HepG2 (cell line): ENCODE results near the gene FAM50A. TPM values are rescaled to one million over a fixed set of nuclear protein-coding genes. Genes with fewer than 3 reads are reported as not detected.

Experiments
- ATAC-seq: fragments of 200-7000 bp; cut with Tn5 transposase; 3 replicates; pipeline ENCODE4 v1.9.1; 2020; ENCODE audit warnings: mild to moderate bottlenecking, moderate library complexity
- BruUV-seq: library from RNA; stranded (reverse); fragments of 400-500 nt; replicated peaks from 2 replicates; lab custom pipeline; 2021; lab: Mats Ljungman, UMichigan
- CTCF ChIA-PET: fragments of 300-600 bp; formaldehyde crosslinking; extraction: SDS; loops from one replicate; lab custom pipeline; 2021; ENCODE audit warnings: low total read pairs, inconsistent platforms, low intra/inter-chr PET ratio; lab: Yijun Ruan, JAX
- POLR2A ChIA-PET: fragments of 350-600 bp; sonication (Branson Sonifier 250); formaldehyde crosslinking; loops from one replicate; lab custom pipeline; 2020; ENCODE audit warnings: antibody characterized with exemption, inconsistent platforms; lab: Yijun Ruan, JAX
- DNase-seq: peaks from one replicate; pipeline ENCODE4 v3.0.0-alpha.2; 2015; ENCODE audit warnings: low spot score
- FAIRE-seq: peaks from 3 replicates; lab custom pipeline; 2011; peaks lifted over from hg19 to GRCh38; lab: Jason Lieb, UNC
- H2AFZ ChIP-seq: one replicate; pipeline ENCODE4 v1.6.1; 2011; ENCODE audit warnings: low read length, inconsistent platforms
- H3K27ac ChIP-seq: fragments of 300-600 bp; 3 replicates; pipeline ENCODE4 v1.8.0; 2011; ENCODE audit warnings: mixed run types, mild to moderate bottlenecking, mixed read lengths, low read length, inconsistent platforms; ENCODE audit not compliant: insufficient read depth; ENCODE audit errors: extremely low read length
- H3K27me3 ChIP-seq, 2 experiments: fragments of 200-600 bp in 1 of 2; 2 replicates in 1 of 2; 3 replicates in 1 of 2; pipeline versions ENCODE4 v1.6.0 to v1.8.0; 2011; ENCODE audit warnings: low read length in 2 of 2, mild to moderate bottlenecking in 2 of 2, moderate library complexity in 2 of 2, inconsistent platforms in 1 of 2; ENCODE audit not compliant: insufficient read depth in 2 of 2, control insufficient read depth in 1 of 2
- H3K36me3 ChIP-seq, 2 experiments: fragments of 200-600 bp in 1 of 2; replicated peaks in 1 of 2; 2 replicates in 1 of 2; 3 replicates in 1 of 2; pipeline versions ENCODE4 v1.5.1 to v1.8.0; 2011; ENCODE audit warnings: low read length in 2 of 2, inconsistent platforms in 1 of 2; ENCODE audit not compliant: insufficient read depth in 2 of 2, control insufficient read depth in 1 of 2
- H3K4me1 ChIP-seq: 2 replicates; pipeline ENCODE4 v1.5.1; 2012; ENCODE audit warnings: low read length, inconsistent platforms; ENCODE audit not compliant: insufficient read depth
- H3K4me2 ChIP-seq: 2 replicates; pipeline ENCODE4 v1.6.0; 2011; ENCODE audit warnings: low read depth, low read length, inconsistent platforms
- H3K4me3 ChIP-seq, 3 experiments: fragments of 200-600 bp in 1 of 3; sonication (generic), shearing (Covaris generic) in 1 of 3; replicated peaks in 1 of 3; 2 replicates each; pipeline ENCODE4 v1.5.1; 2011 to 2016; ENCODE audit warnings: low read length in 3 of 3, inconsistent platforms in 2 of 3, low read depth in 2 of 3, mild to moderate bottlenecking in 2 of 3, control low read depth in 1 of 3, mixed read lengths in 1 of 3; ENCODE audit not compliant: insufficient read depth in 1 of 3
- H3K79me2 ChIP-seq: one replicate; pipeline ENCODE4 v1.6.1; 2011; ENCODE audit warnings: low read length, inconsistent platforms; ENCODE audit not compliant: insufficient read depth
- H3K9ac ChIP-seq: 2 replicates; pipeline ENCODE4 v1.6.0; 2011; ENCODE audit warnings: mild to moderate bottlenecking, low read depth, low read length, inconsistent platforms; ENCODE audit not compliant: insufficient read depth
- H3K9me3 ChIP-seq: 2 replicates; pipeline ENCODE4 v1.5.1; 2012; ENCODE audit warnings: mild to moderate bottlenecking, low read length
- H4K20me1 ChIP-seq: 2 replicates; pipeline ENCODE4 v1.6.0; 2011; ENCODE audit warnings: inconsistent platforms, mild to moderate bottlenecking, low read length, moderate library complexity; ENCODE audit not compliant: insufficient read depth
- CENPT ChIP-seq: sonication (generic); formaldehyde crosslinking; IDR thresholded peaks from 2 replicates; pipeline ENCODE4 v1.8.0; 2022; ENCODE audit warnings: low read depth, mild to moderate bottlenecking, moderate library complexity, missing genetic modification reagents
- EED ChIP-seq: sonication (generic); formaldehyde crosslinking; IDR thresholded peaks from 2 replicates; pipeline ENCODE4 v1.5.0; 2020; ENCODE audit warnings: mild to moderate bottlenecking, missing genetic modification reagents
- ETV5 ChIP-seq: IDR thresholded peaks from 2 replicates; pipeline ENCODE4 v1.6.1; 2018; ENCODE audit warnings: missing biosample characterization, missing genetic modification reagents, inconsistent platforms, borderline replicate concordance
- KLF15 ChIP-seq: sonication (generic); formaldehyde crosslinking; IDR thresholded peaks from 2 replicates; pipeline ENCODE4 v1.8.1; 2023; ENCODE audit warnings: borderline replicate concordance, mild to moderate bottlenecking, inconsistent platforms, missing genetic modification reagents, mixed read lengths
- MLLT10 ChIP-seq: sonication (generic); formaldehyde crosslinking; IDR thresholded peaks from 2 replicates; pipeline ENCODE4 v1.4.0; 2020; ENCODE audit warnings: missing genetic modification reagents
- MLXIP ChIP-seq: sonication (generic); formaldehyde crosslinking; IDR thresholded peaks from 2 replicates; pipeline ENCODE4 v1.9.0; 2021; ENCODE audit warnings: missing genetic modification reagents, borderline replicate concordance
- MZF1 ChIP-seq: sonication (generic); formaldehyde crosslinking; IDR thresholded peaks from 2 replicates; pipeline ENCODE4 v1.8.1; 2023; ENCODE audit warnings: mild to moderate bottlenecking, missing genetic modification reagents, borderline replicate concordance
- PAX8 ChIP-seq: sonication (generic); formaldehyde crosslinking; IDR thresholded peaks from 2 replicates; pipeline ENCODE4 v1.8.0; 2022; ENCODE audit warnings: mild to moderate bottlenecking, missing genetic modification reagents, borderline replicate concordance
- PBX3 ChIP-seq: sonication (generic); formaldehyde crosslinking; IDR thresholded peaks from 2 replicates; pipeline ENCODE4 v1.8.1; 2023; ENCODE audit warnings: missing genetic modification reagents, inconsistent platforms, borderline replicate concordance
- SKI ChIP-seq: fragments of 450-650 bp; IDR thresholded peaks from one replicate; pipeline ENCODE4 v1.6.1; 2018; ENCODE audit warnings: mild to moderate bottlenecking; ENCODE audit not compliant: partially characterized antibody
- SNAPC2 ChIP-seq: sonication (generic); formaldehyde crosslinking; IDR thresholded peaks from 2 replicates; pipeline ENCODE4 v1.8.1; 2022; ENCODE audit warnings: mild to moderate bottlenecking, missing genetic modification reagents
- TFAP4 ChIP-seq: sonication (generic); IDR thresholded peaks from 2 replicates; pipeline ENCODE4 v1.6.1; 2016; ENCODE audit warnings: low read depth, borderline replicate concordance
- USF2 ChIP-seq, 2 experiments: sonication (generic) in 1 of 2; formaldehyde crosslinking in 1 of 2; IDR thresholded peaks; 2 replicates each; pipeline versions ENCODE4 v1.5.1 to v1.6.1; 2011 to 2020; ENCODE audit warnings: borderline replicate concordance in 1 of 2, low read depth in 1 of 2, low read length in 1 of 2, mild to moderate bottlenecking in 1 of 2, missing genetic modification reagents in 1 of 2, moderate library complexity in 1 of 2
- ZNF264 ChIP-seq: sonication (generic); formaldehyde crosslinking; IDR thresholded peaks from 2 replicates; pipeline ENCODE4 v1.4.0; 2020; ENCODE audit warnings: missing genetic modification reagents
- ZNF513 ChIP-seq: sonication (generic); formaldehyde crosslinking; conservative IDR thresholded peaks from 2 replicates; pipeline ENCODE4 v1.5.0; 2020; ENCODE audit warnings: missing genetic modification reagents
- WGBS: methylation state at CpG from one replicate; pipeline ENCODE4 v1.1.6; 2017; ENCODE audit warnings: low lambda C conversion rate; 5-methylcytosine and 5-hydroxymethylcytosine counted together
- in situ Hi-C: cut with HindIII; loops from 2 replicates; pipeline ENCODE4 v1.10.0; 2017; ENCODE audit warnings: low pct_unique_long_range_greater_than_20kb; ENCODE audit not compliant: extremely low pct_ligation_motif_present
- intact Hi-C: fragments of 100-400 bp; cut with micrococcal nuclease; formaldehyde crosslinking; loops from one replicate; pipeline ENCODE4 v1.10.0; 2022; ENCODE audit not compliant: unreplicated experiment
- polyA plus RNA-seq, 8 experiments: library from polyadenylated mRNA; depleted of rRNA in 3 of 8; stranded (reverse) in 7 of 8; unstranded in 1 of 8; fragments of >200 nt; fragmentation: Illumina TruSeq in 4 of 8; extraction: Trizol in 4 of 8; gene quantifications; 2 replicates each; pipeline versions ENCODE4 v1.2.1 to v1.2.3, GENCODE V29; 2011 to 2016; ENCODE audit warnings: low read depth in 4 of 8, missing spikeins in 1 of 8, mixed read lengths in 1 of 8; ENCODE audit not compliant: insufficient read depth in 1 of 8
- total RNA-seq, 5 experiments: library from RNA; depleted of rRNA; stranded (reverse); fragments of >200 nt; fragmentation: Illumina TruSeq; extraction: Trizol; gene quantifications; 2 replicates each; pipeline ENCODE4 v1.2.3, GENCODE V29; 2016; ENCODE audit warnings: low read depth in 1 of 5

FAM50A gene
- total and polyA plus RNA-seq, 2 of the 13 experiments (the other 11 are each of a cell fraction or from before 2014, with no cell fraction given) = 30.7 to 40.7 TPM

DNA sequence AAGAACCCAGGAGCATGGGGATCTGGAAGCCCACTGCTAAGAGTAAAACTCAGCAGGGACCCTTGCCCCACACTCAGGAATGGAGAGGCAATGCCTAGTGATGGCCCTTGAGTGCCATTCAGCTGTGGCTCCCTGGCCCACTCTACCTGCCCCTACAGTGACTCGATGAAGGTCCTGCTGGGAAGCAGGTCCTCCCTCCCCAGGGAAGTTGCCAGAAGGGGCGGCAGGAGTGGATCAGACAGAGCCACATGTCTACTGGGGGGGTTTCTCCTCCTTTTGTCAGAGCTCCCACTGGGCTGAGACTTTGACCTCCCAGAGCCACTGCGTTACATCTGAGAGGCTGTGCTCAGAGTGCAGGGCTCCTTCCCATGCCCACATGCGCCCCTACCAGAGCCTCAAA, 45.2 kb downstream of the FAM50A start:
- in situ Hi-C loops = no loop called here
- BruUV-seq = no TSS peak
- TF ChIP-seq SKI (no peak), ZNF513 (CRISPR knock-in tag) (no peak), CENPT (CRISPR knock-in tag) (no peak), MLLT10 (CRISPR knock-in tag) (no peak), SNAPC2 (CRISPR knock-in tag) (no peak), EED (no peak), PAX8 (CRISPR knock-in tag) (no peak), ZNF264 (CRISPR knock-in tag) (no peak), MZF1 (CRISPR knock-in tag) (no peak), MLXIP (no peak), ETV5 (CRISPR knock-in tag) (no peak), TFAP4 (no peak), KLF15 (no peak), PBX3 (CRISPR knock-in tag) (no peak), USF2 (IDR thresholded peaks at IDR 0.05; ENCODE audit: low read depth, low read length) (no peak), USF2 (CRISPR knock-in tag; IDR thresholded peaks at IDR 0.05; ENCODE audit: borderline replicate concordance) (no peak)

More for the DNA sequence above, 45.2 kb downstream of the FAM50A start:
- no peak overlapping the region for H3K27ac ChIP-seq
- FAIRE-seq = no peak
- peak overlapping the region in 2 of 3 experiments; percentile 68 to 78; a peak in 3 of 6 replicates for H3K4me3 ChIP-seq
- H3K9me3 ChIP-seq = no peaks in the 10 kb centered on the region
- no peaks in the 10 kb centered on the region for H3K79me2 ChIP-seq
- intact Hi-C loops = no loop called here
- peaks cover 26% of the 10 kb centered on the region for H3K4me1 ChIP-seq
- ChIA-PET POLR2A (interaction anchor here (0.9 to 3.0 kb wide), 11 partner anchors 25 to 118 kb away, joined by 3 to 31 read pairs (median 5); partner anchors contain the start of genes ATP6AP1, DNASE1L1, EMD and FAM3A), CTCF (no interaction called here)
- WGBS = no CpG with 5 or more reads among the region's 4 CpGs
- H3K36me3 ChIP-seq = no peaks in the 10 kb centered on the region; a peak in 1 of 5 replicates
- ATAC-seq = no peak
- H3K27me3 ChIP-seq = no peaks in the 10 kb centered on the region
- no peak overlapping the region for H2AFZ ChIP-seq
- peak overlapping the region; percentile 76 for H3K4me2 ChIP-seq
- DNase-seq = no peak
- H4K20me1 ChIP-seq = no peaks in the 10 kb centered on the region
- H3K9ac ChIP-seq = no peak overlapping the region
